Testis (tissue), 5 donors: Measurements from ENCODE around the gene ANO8. TPM values are rescaled to one million over a fixed set of nuclear protein-coding genes. Genes with fewer than 3 reads are reported as not detected.

Experiments used
- DNase-seq: peaks from one replicate; pipeline ENCODE4 v3.0.0-alpha.2; 2019
- H3K27ac ChIP-seq, 2 donors: fragments of 200-600 bp; sonication (generic); one replicate each; pipeline ENCODE4 v1.5.1; 2019
- H3K27me3 ChIP-seq: fragments of 200-600 bp; sonication (generic); one replicate; pipeline ENCODE4 v1.5.1; 2019
- H3K36me3 ChIP-seq: fragments of 200-600 bp; sonication (generic); one replicate; pipeline ENCODE4 v1.5.1; 2017; ENCODE audit warnings: low read depth; ENCODE audit errors: missing control alignments
- H3K4me1 ChIP-seq: fragments of 200-600 bp; sonication (generic); one replicate; pipeline ENCODE4 v1.5.1; 2019
- H3K4me3 ChIP-seq, 2 donors: fragments of 200-600 bp; sonication (generic); one replicate each; pipeline ENCODE4 v1.5.1; 2017 to 2019
- H3K9me3 ChIP-seq: fragments of 200-600 bp; sonication (generic); one replicate; pipeline ENCODE4 v1.5.1; 2017
- POLR2A ChIP-seq: fragments of 450-650 bp; IDR thresholded peaks from one replicate; pipeline ENCODE4 v1.6.1; 2017; ENCODE audit warnings: antibody characterized with exemption, mild to moderate bottlenecking, moderate library complexity
- WGBS, 2 donors: methylation state at CpG; one replicate each; pipeline ENCODE4 v1.1.5; 2018; 5-methylcytosine and 5-hydroxymethylcytosine counted together
- intact Hi-C: fragments of 100-400 bp; cut with DNase I; formaldehyde crosslinking; loops from one replicate; pipeline ENCODE4 v1.15.1; 2023; ENCODE audit warnings: low total_unique reads
- long read RNA-seq, 2 donors: transcript quantifications; one replicate each; lab custom pipeline, GENCODE V29; 2026
- polyA plus RNA-seq: library from polyadenylated mRNA; stranded (reverse); fragments of 350-450 nt; fragmentation: Illumina TruSeq; extraction: RNeasy Lipid Tissue Mini Kit (QIAGEN cat#74804); gene quantifications from one replicate; pipeline ENCODE4 v1.2.3, GENCODE V29; 2014; ENCODE audit warnings: low read depth, low replicate concordance; ENCODE audit not compliant: insufficient read depth
- total RNA-seq, 2 donors: library from RNA; depleted of rRNA; stranded (reverse); fragments of >200 nt; gene quantifications; one replicate each; pipeline ENCODE4 v1.2.3, GENCODE V29; 2016
- TF ChIP-seq, protein P1 (sequence below), 3 experiments: fragments of 450-650 bp in 2 of 3; fragments of 200-600 bp in 1 of 3; sonication (generic) in 1 of 3; IDR thresholded peaks; one replicate each; pipeline ENCODE4 v1.5.1; 2016 to 2019; ENCODE audit warnings: antibody characterized with exemption in 3 of 3, mild to moderate bottlenecking in 2 of 3, moderate library complexity in 1 of 3

Gene ANO8, protein sequence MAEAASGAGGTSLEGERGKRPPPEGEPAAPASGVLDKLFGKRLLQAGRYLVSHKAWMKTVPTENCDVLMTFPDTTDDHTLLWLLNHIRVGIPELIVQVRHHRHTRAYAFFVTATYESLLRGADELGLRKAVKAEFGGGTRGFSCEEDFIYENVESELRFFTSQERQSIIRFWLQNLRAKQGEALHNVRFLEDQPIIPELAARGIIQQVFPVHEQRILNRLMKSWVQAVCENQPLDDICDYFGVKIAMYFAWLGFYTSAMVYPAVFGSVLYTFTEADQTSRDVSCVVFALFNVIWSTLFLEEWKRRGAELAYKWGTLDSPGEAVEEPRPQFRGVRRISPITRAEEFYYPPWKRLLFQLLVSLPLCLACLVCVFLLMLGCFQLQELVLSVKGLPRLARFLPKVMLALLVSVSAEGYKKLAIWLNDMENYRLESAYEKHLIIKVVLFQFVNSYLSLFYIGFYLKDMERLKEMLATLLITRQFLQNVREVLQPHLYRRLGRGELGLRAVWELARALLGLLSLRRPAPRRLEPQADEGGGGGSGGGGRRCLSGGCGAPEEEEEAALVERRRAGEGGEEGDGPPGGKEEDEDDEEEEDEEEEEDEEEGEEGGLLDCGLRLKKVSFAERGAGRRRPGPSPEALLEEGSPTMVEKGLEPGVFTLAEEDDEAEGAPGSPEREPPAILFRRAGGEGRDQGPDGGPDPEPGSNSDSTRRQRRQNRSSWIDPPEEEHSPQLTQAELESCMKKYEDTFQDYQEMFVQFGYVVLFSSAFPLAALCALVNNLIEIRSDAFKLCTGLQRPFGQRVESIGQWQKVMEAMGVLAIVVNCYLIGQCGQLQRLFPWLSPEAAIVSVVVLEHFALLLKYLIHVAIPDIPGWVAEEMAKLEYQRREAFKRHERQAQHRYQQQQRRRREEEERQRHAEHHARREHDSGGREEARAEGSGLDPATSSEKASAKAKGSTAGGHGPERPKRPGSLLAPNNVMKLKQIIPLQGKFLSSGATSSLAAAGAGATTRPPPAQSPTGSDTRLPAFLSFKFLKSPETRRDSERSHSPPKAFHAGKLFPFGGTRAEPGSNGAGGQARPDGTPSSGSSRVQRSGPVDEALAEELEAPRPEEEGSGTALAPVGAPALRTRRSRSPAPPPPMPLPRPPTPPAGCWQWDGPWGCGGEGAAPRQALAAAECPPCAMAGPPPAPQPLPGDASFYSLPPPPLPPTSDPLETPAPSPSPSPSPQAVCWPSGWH
- 10 to 100 TPM; 17.5 to 19.2 TPM for total RNA-seq
- 4.5 TPM for polyA plus RNA-seq
- long read RNA-seq, donor 1, result 0 reads
- long read RNA-seq, donor 2, result 0 reads

DNA sequence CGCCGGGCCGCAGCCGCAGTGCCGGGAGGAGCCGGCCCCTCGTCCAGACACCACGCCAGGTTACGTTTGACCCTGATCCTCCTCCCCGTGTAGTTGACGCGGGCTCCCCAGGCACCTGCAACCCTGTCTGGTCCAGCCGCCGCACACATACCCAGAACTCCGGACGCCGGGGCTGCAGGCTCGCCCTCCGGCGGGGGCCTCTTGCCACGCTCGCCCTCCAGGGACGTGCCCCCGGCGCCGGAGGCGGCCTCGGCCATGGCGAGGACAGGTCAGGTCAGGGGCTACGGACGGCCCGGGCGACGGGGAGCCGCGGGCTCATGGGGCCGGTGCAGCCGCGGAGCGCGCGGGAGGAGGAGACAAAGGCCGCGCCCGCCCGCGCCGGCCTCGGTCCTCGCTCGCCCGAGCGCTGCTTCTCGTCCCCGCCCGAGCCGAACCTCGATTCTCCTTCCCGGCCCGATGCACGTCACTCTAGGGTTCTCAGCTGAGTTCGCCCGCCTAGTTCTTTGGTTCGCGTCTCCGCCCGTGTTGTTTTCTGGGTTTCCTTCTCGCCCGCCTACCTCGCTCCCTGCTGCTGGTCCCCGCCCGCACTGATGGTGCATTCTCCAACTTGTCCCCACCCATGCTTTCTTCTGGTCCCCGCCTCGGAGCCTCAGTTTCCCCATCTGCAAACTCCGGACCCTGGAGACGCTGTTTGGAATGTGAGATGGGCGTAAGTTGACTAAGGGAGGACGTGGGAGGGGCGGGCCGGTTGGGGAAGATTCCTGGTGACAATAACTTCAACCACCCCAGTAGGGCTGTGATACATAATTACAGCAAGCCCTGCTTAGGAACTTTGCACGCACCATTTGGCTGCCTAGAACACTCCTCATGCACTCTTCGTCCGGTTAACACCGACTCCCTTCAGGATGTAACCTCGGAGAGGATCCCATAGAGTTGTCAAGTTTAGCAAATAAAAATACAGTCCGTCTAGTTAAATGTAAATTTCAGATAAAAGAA lies at the start of gene ANO8:
TSS of gene ANO8 (minus strand) at position 442 of the 996 bp plus-strand sequence. CDS start at position 257, 185 bp downstream.
- no peak for TF ChIP-seq POLR2A
- TF ChIP-seq, protein P1, sequence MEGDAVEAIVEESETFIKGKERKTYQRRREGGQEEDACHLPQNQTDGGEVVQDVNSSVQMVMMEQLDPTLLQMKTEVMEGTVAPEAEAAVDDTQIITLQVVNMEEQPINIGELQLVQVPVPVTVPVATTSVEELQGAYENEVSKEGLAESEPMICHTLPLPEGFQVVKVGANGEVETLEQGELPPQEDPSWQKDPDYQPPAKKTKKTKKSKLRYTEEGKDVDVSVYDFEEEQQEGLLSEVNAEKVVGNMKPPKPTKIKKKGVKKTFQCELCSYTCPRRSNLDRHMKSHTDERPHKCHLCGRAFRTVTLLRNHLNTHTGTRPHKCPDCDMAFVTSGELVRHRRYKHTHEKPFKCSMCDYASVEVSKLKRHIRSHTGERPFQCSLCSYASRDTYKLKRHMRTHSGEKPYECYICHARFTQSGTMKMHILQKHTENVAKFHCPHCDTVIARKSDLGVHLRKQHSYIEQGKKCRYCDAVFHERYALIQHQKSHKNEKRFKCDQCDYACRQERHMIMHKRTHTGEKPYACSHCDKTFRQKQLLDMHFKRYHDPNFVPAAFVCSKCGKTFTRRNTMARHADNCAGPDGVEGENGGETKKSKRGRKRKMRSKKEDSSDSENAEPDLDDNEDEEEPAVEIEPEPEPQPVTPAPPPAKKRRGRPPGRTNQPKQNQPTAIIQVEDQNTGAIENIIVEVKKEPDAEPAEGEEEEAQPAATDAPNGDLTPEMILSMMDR (IDR thresholded peaks at IDR 0.05), result no peak
- intact Hi-C loops, result no loop called here
- Histone ChIP-seq H3K4me3 (peak within 1 kb of the TSS; percentile 66 to 71), H3K36me3 (no peaks in the 10 kb centered on the region), H3K9me3 (no peaks in the 10 kb centered on the region), H3K4me1 (peaks cover 22% of the 10 kb centered on the region), H3K27ac (peak within 1 kb of the TSS in 1 of 2 donors; percentile 50), H3K27me3 (no peaks in the 10 kb centered on the region)
- WGBS, 2 donors, result 1 to 2% methylated on average over 24 to 69 of the region's 86 CpGs
- peak; percentile 97 for DNase-seq

DNA sequence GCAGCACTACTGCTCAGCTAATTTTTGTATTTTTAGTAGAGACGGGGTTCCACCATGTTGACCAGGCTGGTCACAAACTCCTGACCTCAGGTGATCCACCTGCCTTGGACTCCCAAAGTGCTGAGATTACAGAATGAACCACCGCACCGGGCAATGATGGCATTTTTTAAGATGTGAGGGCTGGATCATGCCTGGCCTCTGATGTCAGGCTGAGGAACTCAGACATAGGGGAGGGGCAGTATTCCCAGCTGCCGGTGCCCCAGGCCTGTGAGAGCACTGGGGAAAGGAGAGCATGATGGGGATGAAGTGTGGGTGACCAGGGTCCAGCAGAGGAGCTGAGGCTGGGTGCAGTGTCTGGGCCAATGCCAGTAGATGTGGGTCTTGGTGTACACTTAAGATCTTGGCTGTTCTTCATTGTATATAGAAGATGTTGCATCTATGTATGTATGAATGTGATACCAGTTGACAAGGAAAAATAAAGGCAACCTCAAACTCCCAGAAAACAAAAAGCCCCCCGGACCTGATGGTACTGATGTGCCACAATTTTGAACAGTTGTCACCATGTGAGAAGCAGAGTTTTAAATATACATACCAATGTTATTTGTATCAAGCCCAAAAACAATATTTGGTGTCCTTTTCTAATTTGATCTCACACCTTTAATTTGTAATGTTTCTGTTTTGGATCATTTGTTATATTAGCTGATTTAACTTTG lies 45.9 kb upstream of the ANO8 start:
- no peaks in the 10 kb centered on the region for H3K27me3 ChIP-seq
- WGBS, 2 donors, result 93 to 99% methylated on average over 5 of the region's 5 CpGs
- no peak overlapping the region for H3K4me3 ChIP-seq
- no peak overlapping the region for H3K27ac ChIP-seq
- H3K9me3 ChIP-seq, result no peaks in the 10 kb centered on the region
- intact Hi-C loops, result no loop called here
- H3K4me1 ChIP-seq, result no peaks in the 10 kb centered on the region
- DNase-seq, result no peak
- no peaks in the 10 kb centered on the region for H3K36me3 ChIP-seq
- TF ChIP-seq, protein P1 (IDR thresholded peaks at IDR 0.05), result no peak
- TF ChIP-seq POLR2A, result no peak

DNA sequence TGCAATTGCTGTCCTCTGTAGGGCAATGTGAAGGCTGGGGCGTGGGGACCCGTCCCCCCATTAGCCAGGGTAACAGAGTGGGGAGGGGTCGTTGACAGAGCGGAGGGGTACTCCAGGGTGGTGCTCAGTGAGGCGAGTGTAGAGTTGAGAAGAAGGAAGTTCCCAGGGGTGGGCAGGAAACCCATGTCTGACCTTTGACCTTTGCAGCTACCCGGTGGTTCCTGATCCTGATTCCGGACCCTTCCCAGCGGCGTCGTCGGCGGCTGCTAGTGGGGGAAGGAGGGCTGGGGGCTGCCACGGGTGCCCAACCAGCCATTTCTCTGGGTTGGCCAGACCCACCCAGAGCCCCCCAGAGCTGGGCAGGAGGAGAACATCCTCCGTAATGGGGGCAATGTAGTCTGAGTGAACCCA lies 44.6 kb upstream of the ANO8 start:
- 62 to 73% methylated on average over 11 to 14 of the region's 14 CpGs for WGBS, 2 donors
- no peak for DNase-seq
- H3K36me3 ChIP-seq, result no peaks in the 10 kb centered on the region
- TF ChIP-seq, protein P1 (IDR thresholded peaks at IDR 0.05), result no peak
- no peak for TF ChIP-seq POLR2A
- H3K27me3 ChIP-seq, result no peaks in the 10 kb centered on the region
- H3K4me1 ChIP-seq, result no peaks in the 10 kb centered on the region
- H3K9me3 ChIP-seq, result no peaks in the 10 kb centered on the region
- intact Hi-C loops, result no loop called here
- H3K4me3 ChIP-seq, result no peak overlapping the region
- H3K27ac ChIP-seq, result no peak overlapping the region
